Fibroblast of skin of right biceps (primary cell): ENCODE data around the gene AMER1.
A peak's percentile ranks its signal among the peaks of the same experiment; 100 is the strongest.
"Not testable (repeated sequence)": the region's sequence is repeated elsewhere in the genome, so short reads cannot be mapped to it uniquely, and the experiment has no call there.

Source experiments
- DNase-seq: peaks from one replicate; pipeline ENCODE4 v3.0.0-alpha.2; 2013

The AMER1 gene

DNA sequence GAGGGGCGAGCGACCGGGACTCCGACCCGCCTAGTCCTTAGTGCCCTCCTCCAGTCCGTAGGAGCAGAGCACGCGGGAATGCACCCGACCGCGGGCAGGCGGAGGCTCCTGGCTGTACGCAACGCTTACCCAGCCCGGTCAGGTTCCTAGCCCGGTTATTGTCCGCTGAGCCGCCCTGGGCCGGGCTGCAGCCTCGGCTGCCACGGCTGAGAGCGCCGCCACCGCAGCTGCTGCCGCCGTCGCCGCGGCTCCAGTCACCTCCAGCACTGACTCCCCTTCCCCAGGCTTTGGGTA is at the start of gene AMER1:
TSS of gene AMER1 (minus strand) at position 268 of the 294 bp plus-strand sequence. CDS start 12,422 bp downstream, outside the sequence.
- DNase-seq = no peak

DNA sequence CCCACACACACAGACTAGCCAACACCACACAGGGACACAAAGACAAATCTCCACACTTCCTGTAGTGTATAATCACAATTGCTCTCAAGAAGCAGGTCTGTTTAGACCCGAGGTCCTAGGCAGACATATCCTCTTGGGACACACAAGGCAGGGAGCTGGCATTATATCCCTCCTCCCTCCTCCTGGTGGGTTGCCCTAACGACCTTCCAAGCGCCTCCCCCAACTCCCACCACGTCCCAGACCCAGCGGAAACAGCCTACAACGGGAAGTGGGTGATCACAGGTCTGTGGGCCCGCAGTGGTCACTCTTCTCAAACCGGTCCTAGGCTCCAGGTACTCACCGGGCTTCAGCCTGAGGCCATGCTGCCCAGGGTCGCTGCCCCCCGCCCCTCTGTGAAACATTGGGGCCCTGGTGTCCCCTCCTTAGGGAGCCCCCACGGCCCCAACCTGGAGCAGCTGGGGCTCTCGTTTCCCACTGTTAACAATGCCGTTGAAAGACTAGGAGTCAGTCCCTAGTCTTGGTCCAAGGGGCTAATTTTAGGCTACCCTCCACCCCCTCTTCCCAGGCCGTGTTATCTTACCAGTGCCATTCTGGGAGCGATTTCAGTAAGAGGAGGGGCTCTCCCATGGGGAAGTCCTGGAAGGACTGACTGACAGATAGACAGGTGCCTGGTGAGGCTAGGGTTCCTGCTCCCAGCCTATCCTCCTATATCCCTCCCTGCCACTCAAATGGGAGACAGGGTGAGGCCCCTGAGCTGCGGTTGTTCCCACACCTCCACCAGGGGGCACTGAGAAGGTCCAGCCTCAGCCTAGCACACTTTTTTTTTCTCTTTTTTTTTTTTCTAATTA is 24.8 kb upstream of the AMER1 start, which contains the start of gene ASB12:
TSS of gene ASB12 (minus strand) at position 485 of the 848 bp plus-strand sequence. CDS start 4,957 bp downstream, outside the sequence.
- DNase-seq = no peak

DNA sequence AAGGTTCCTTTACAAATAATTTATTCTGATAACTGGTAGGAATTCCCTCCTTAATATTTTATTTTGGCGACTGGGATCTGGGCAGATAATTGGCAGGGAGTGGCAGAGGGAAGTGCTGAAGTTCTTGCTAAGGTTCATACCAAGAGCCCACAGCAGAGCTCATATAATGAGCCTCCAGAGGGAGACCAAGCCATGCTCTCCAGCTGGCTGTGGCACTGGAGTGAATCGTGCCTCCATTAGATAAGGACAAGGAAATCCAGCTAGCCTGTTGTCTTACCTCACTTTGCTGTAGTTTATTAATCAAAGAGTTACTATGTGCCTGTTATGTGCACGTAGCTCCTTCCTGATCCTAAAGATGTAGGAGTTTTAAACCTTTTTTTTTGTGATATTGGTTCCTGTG is 23.6 kb upstream of the AMER1 start:
- DNase-seq = no peak

DNA sequence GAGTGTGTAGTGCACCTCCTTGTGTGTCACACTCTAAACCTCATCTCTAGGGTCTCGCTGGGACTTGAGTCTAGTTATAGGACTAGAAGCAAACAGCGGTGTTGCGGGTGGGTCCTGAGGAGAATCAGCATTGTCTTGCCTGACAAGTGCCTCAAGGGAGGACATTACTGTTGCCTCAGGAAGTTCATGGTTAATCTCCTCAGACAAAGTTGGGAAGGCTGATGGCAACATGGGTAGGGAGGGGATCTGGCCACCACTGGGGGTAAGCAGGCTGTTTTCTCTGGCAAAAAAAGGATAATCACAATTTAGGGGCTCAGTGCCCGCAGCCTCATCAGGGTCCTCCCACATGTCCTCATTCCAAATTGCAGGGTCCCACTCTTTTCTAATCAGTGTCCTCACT is 12.5 kb upstream of the AMER1 start:
- no peak for DNase-seq

DNA sequence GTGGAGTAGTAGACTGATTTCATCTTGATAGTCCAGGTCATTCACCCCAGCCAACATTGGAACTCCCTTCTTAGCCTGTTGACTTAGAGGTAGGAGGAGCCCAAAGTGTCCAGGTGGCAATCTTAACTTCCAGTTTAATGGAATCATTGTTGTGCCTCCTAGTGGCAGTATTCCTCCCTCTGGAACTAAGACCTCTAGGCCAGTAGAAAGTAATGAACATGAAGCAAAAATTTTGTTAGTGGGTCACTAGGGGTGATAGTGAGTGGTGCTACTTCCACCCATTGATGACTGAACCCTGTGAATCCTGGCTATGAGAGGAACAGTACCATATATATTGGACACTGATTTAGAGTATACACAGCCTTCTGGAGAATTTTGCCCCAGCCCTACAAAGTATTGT is 8.5 kb upstream of the AMER1 start:
- DNase-seq = not testable (repeated sequence)

DNA sequence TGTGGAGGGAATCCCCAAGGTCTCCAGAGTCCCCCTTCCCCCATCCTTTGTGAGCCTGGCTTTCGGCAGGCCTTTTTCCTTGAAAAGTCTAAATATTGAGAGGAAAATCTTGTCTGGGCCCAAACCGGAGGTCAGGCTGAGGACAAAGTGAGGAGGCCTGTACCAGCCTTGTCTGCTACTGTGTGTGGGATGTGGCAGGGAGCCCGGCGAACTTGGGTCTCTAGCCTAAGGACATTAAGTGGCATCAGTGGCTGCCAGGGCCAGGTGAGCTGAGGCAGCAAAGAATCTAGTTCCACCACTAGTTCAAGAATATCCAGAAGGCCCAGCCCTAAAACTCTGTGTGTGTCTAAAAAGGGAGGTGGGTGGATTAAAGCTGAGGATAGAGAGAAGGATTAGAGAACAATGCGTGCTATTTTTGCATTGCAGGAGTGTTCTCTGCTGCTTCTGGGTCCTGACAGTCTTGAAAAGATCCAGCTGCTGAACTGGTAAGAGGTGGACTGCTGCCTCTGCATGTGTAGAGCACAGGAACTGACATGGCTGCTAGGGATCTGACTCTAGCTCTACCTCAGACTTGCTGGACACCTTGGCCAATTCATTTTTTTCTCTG is 1.2 kb upstream of the AMER1 start:
- no peak for DNase-seq

DNA sequence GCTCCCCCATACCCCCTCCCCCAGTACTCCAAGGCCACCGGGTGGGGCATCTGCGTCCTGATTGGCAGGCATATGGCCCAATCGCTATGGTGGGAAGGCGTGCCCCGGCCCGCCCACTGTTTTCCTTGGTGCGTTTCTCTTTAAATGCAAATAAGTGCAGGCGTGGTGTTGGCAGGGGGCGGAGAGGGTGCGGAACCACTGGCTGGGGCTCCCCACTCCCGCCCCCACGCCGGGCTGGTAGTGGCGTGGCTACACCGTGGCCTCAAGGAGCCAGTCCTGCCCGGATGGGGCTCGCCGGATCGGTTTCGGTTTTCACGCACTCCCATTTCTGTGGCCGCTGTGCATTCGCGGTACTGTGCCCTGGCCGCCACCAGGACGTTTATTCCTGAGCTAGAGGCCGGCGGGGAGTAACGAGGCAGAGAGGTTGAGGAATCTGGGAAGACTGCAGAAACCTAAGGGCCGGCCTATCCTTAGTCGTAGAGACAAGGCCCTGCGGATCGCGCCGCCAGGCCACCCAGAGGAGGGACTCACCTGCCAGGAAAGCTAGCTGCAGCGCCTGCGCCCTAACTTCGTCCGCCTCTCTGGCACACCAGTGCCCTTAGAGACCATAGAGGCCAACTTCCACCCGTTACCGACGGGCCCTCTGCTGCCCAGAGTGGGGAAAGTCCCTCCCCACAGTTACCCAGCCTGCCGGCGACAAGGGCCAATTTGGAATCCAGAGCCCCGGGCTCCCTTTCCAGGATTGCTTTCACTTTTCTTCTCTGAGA is 410 bp upstream of the AMER1 start:
- DNase-seq = peak; percentile 92

DNA sequence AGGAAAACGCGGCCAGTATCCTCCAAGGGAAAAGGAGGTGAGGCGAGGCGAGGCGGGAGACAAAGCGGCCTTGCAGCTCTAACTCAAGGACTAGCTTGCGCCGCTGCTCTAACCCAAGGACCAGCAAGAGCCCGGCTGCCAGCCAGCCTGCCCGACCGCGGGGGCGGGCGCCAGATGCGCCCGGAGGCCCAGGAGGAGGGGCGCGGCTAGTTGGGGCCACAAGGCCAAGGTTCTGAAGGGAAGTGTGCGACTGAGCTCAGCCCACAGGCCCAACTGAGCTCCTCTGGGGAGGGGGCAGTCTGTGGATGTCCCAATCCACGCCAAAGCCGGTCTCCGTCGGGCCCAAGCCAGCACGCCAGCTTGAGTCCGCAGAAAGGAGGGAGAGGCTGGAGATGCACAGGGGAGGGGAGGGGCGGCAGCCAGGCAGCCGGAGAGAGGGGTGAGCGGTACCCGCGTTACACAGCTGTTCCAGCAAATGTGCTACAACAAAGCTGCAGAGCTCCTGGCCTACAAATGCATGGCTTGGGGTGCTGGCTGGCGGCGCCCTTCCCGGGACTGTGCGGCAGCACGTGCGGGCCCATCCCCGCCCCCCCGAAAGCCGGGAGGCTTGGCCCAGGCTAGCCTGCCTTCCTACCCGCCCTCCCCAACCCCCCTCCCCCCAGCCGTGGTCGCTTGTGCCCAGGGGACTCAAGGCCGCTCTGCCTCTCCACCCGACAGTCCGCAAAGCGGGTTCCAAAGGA is 637 bp downstream of the AMER1 start:
- peak; percentile 19 for DNase-seq

DNA sequence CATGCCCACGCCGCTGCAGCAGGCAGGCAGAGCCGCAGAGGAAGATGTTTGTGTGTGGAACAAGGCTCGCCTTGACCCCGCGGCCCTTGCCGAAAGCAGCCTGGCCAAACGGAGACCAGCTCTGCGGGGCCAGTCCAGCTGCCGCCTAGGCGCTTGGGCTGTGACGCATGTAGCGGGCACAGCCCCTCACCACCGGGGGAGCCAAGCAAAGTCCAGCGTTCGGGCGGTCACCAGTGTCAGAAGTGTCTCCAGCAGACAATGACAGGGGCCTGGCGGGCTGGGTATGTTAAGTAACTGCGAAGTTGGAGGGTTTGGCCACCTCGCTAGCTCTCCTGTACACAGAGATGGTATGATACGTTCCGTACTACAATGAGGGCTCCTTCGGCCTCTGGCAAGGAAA is 1.3 kb downstream of the AMER1 start:
- no peak for DNase-seq

DNA sequence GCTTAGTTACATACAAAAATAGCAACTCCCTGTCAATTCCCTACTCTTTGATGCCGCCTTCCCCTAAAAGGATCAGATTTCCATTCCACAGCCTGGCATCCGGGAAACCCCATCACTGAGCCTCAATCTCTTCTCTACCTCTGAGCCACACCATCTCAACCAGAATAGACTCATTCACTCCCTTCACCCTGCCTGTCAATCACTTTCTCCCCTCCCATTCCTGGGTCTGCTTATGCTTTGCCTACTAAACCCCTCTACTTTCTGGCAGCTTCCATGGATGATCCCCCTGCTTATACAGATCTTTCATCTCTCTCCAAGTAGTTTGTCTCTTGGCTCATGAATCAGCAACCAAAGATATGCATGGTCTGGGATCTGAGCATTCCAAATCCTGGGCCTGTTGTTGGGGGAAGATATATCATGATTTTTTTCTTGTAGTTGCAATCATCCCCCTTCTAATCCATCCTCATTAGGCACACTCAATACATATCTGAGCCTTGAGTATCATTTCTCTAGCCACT is 2.6 kb downstream of the AMER1 start:
- peak; percentile 54 for DNase-seq

DNA sequence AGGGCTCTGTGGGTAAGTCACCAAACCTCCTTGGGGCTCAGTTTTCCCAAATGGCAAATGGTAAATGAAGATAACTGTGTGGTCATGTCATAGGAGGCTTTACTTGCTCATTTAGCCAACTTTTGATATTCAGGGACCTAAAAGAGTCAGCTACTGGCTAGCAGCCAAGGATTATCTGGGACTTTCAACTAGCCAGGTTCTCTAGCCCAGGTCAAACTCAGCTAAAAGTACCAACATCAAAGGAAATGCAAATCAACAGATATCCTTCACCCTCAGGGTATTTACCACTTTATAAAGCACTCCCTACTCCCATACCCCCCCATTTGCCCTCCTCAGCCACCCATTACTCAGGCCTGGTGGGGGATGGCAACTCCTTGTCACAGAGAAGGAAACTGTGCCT is 7.5 kb downstream of the AMER1 start:
- no peak for DNase-seq

DNA sequence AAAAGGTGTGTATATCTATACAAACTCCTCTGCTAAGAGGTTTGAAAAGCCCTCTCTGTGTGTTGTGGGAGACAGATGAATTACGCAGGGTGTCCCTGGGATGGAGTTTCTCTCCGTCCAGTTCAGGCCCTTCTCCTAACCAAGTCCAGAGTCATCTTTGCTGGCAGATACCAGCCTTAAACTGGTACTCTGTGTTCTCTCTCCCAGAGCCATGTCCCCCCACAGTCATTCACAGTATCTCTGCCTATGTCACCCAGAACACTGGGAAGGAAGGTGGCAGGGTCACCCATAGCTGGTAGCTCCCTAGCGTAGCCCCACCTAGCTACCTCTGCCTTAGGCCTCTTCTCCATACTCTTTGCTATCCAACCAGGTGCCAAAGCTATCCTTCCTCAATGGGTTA is 8.9 kb downstream of the AMER1 start:
- no peak for DNase-seq

DNA sequence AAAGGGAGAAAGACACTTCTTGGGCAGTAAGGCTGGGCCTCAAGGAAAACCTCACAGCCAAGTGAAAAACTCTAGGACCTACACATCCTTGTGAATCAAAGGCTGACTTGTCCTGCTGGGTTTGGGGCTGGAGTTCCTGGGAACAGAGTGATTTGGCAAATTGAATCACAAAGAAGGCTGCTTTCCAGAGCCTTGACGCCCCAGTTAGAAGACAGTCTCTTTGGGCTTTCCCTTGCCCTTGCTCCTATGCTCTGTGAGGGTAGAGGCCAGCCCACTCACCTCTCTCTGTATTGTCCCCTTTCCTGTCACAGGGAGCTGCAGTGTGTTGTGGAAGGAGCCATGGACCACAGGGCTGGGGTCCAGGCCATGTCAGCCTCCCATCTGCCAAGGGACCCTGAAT is 9.6 kb downstream of the AMER1 start:
- DNase-seq = no peak

DNA sequence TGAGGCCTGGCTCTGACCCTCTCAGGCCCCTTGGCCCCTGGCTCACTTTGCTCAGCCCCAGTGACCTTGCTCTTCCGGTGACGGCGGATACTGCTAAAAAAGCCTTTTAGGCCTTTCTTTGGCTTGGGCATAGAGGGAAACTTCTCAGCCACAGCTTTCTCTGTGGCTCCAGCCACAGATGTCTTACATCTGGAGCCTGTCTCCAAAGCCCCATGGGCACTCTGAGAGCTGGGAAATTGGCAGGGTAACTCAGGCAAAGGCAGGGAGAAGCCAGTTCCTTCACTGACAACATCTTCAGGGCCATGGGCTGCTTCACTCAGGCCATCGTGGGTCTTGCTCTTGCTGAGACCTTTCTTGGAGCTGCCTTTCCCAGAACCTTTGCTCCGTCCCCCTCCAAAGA is 12.8 kb downstream of the AMER1 start:
- DNase-seq = no peak

DNA sequence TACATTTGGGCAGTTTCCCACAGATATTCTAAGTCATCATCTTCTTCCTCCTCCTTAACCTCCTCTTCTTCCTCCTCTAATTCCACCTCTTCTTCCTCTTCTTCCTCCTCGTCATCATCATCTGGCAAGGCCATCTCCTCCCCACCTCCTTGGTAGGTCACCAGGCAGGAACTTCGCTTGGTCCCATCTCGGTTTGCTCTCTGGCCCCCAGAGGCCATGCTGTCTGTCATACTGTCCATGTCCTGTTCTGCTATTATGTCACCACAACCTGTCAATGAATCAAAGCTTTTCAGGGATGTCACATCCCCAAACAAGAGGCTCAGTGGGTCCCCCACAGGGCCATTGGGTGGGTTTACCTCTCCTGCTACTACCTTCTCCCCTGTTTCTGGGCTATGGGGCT is 13.5 kb downstream of the AMER1 start:
- DNase-seq = no peak

DNA sequence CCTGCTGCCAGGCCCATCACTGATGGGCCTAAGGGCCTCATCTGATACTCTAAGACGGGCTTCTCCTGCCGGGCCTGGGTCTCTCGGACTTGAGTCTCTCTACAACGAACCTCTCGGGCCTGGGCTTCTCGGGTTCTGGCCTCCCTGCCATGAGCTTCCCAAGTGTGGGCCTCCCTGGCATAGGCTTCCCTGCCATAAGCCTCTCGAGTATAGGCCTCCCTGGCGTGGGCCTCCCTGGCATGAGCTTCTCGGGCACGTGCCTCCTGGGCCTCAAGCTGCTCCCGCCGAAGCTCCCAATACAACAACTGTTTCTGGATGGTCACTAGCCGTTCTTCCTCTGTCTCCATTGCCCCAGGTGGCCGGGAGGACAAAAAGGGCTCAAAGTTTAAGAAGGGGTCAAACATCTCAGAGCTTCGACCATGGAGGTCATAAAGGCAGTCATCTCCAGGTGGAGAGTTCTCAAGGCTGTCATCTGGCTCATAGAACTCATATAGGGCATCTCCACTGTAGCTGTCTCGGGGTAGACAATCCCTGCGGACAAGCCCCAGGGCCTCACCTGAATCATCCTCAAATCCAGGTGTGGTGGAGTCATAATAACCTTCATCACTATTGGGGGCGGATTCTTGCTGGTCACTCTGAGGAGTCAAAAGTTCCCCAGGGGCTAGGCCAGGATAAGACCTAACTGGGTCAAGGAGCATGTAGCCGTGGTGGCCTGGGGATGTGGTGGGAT is 14.1 kb downstream of the AMER1 start:
- DNase-seq = no peak

DNA sequence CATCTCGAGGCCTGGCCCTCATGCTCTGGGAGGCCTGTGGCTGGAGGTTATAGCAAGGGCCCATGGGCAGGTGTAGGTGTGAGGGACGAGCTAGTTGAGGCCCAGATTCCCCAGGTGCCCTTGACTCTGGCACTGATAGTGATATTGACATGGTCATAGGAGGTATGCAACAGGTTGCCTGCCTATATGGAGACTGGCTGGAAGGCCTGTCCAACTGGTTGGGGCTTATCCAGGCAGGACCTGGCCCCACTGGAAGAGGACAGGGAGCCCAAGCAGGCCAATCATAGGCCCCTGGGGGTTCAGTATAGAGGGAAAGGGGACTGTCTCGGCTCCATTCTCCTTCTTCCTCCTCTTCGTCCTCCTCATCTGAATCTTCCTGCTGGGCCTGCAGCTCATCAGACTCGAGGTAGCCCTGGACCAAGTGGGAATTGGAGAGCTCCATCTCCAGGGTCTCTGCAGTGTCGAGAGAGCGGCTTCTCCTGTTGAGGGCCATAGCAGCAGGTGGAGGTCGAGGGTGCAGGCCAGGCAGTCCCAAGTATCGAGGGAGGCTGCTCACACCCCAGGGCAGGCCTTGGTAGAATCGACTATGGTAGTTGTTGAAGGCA is 15.3 kb downstream of the AMER1 start:
- DNase-seq = no peak

DNA sequence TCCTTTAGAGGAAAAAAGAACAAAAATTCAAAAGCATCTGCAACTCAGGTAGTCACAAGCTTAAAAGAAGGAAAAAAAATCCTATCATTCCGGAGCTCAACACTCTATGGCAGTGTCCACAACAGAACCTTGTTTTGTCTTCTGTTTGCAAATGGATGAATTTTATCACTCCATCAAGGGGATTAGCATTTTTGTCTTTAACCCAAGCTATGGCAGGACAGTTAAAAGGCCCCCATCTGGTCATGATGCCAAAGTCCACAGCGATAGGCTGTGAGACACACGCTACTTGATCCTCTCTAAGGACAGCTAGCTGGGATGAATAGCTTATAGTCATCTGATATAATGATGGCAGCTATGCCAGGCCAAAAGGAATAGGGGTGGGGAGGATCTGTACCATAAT is 16.6 kb downstream of the AMER1 start:
- DNase-seq = no peak

DNA sequence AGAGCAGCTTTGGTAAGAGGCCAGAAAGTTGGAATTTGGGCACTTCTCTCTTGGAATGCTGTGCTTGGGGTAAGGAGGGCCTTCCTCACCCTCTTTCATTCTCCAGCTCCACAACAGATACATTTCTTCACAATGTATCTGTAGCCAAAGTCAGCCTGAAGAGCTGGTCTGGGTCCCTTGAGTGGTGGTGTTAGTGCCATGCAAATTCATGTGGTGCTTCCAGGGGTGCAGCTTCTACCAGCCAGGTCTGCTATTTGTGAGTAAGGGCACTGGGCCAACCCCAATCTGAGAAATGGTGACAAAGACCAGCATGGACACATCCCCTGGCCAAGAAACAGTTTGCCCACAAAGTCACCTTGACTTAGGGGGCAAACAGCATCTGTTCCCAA is 17.8 kb downstream of the AMER1 start:
- DNase-seq = no peak

DNA sequence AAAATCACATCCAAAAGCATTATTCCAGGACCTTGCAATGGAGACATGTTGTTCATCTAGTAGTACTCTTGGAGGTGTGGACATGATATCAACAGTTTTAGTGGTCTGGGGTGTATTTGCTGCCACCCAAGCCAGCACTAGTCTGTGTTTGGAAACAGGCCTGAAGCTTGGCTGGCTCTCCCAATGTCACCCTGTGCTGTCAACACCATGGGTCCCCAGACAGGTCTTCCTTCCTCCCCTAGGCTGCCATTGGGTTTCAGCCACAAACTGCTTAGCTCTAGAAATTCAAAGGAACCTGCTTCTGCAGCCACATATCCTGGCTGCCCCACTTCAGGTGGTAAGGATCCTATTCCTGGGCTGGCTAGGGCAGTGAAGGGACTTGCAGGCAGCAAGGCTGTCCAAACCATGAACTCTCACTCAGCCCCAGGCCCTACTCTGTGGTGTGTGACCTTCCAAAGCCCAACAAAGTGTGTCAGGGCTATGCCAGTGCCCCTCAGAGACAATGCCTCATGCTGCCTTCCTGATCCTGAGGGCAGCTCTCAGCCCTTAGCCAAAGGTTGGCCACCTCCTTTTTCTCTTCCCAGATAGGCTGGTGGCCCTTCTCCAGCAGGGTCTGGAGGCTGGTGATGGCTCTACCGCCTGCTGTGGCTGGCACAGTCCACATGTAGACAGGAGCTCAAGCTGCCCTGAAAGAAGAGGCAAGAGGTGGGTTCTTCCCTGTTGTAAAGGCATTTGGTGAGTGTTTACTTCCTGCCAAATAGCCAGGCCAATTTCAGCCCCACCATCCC is 18.3 kb downstream of the AMER1 start:
- no peak for DNase-seq

DNA sequence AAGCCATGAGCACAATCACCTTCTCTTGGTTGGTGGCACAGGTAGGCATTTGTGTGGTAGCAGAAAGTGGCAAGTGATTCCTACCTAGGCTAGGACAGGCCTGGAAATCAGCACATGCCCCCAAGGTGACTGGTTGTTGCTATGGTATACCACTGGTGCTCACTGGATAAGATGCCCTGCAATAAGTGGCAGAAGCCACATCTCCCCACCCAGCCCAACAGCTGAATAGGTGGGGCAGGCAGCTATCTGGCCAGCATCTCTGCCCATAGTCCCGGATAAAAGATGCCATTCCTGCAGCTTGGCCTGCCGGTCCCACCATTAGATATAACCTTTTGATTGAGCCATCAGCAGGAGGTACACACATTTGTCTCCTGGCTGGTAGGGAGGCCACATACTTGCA is 21.1 kb downstream of the AMER1 start:
- DNase-seq = no peak
